Endodermal cell (in vitro differentiated cells): ENCODE results near the gene CMTM3. TPM values are rescaled to one million over a fixed set of nuclear protein-coding genes. Genes with fewer than 3 reads are reported as not detected.

Experiments
- DNase-seq: peaks from one replicate; pipeline ENCODE4 v3.0.0-alpha.2; 2017
- H3K27ac ChIP-seq: 2 replicates; pipeline ENCODE4 v1.5.1; 2013; ENCODE audit warnings: mild to moderate bottlenecking, low read depth, low read length, moderate library complexity
- H3K27me3 ChIP-seq: 2 replicates; pipeline ENCODE4 v1.6.1; 2013; ENCODE audit warnings: mild to moderate bottlenecking, low read length, moderate library complexity; ENCODE audit not compliant: insufficient read depth, control insufficient read depth, poor library complexity, severe bottlenecking
- H3K36me3 ChIP-seq: 2 replicates; pipeline ENCODE4 v1.7.0; 2013; ENCODE audit warnings: mild to moderate bottlenecking, low read length, moderate library complexity; ENCODE audit not compliant: control insufficient read depth, insufficient read depth
- H3K4me1 ChIP-seq: one replicate; pipeline ENCODE4 v1.7.0; 2013; ENCODE audit warnings: low read length; ENCODE audit not compliant: control insufficient read depth, insufficient read depth
- H3K4me3 ChIP-seq: 2 replicates; pipeline ENCODE4 v1.5.1; 2013; ENCODE audit warnings: mild to moderate bottlenecking, low read length, moderate library complexity
- H3K9ac ChIP-seq: 2 replicates; pipeline ENCODE4 v1.6.1; 2013; ENCODE audit warnings: mild to moderate bottlenecking, low read length, moderate library complexity; ENCODE audit not compliant: poor library complexity, severe bottlenecking; ENCODE audit errors: extremely low read depth
- H3K9me3 ChIP-seq: 2 replicates; pipeline ENCODE4 v1.6.1; 2013; ENCODE audit warnings: mild to moderate bottlenecking, low read length, moderate library complexity; ENCODE audit not compliant: control insufficient read depth
- H3K27ac Mint-ChIP-seq: 2 replicates; pipeline ENCODE4 v1.8.0; 2020; ENCODE audit warnings: mixed read lengths
- H3K27me3 Mint-ChIP-seq: 2 replicates; pipeline ENCODE4 v1.8.0; 2021; ENCODE audit warnings: mild to moderate bottlenecking, mixed read lengths; ENCODE audit not compliant: insufficient read depth
- H3K36me3 Mint-ChIP-seq: 2 replicates; pipeline ENCODE4 v1.8.0; 2020; ENCODE audit warnings: low read depth, mixed read lengths
- H3K4me1 Mint-ChIP-seq: 2 replicates; pipeline ENCODE4 v1.8.0; 2020; ENCODE audit warnings: mixed read lengths
- H3K4me3 Mint-ChIP-seq: 2 replicates; pipeline ENCODE4 v1.8.0; 2020; ENCODE audit warnings: mild to moderate bottlenecking, moderate library complexity, mixed read lengths
- H3K9me3 Mint-ChIP-seq: 2 replicates; pipeline ENCODE4 v1.8.0; 2020; ENCODE audit warnings: mild to moderate bottlenecking, mixed read lengths
- CTCF ChIP-seq: fragments of 200-600 bp; sonication (generic); conservative IDR thresholded peaks from 2 replicates; pipeline ENCODE4 v1.5.0; 2021; ENCODE audit warnings: antibody characterized with exemption, mild to moderate bottlenecking
- WGBS, 2 experiments: methylation state at CpG; one replicate each; pipeline versions ENCODE4 v1.1.5 to v1.1.7; 2013; ENCODE audit warnings: missing lambda C conversion rate in 2 of 2, mixed read lengths in 1 of 2; ENCODE audit not compliant: insufficient coverage in 1 of 2, insufficient read length in 1 of 2; 5-methylcytosine and 5-hydroxymethylcytosine counted together
- total RNA-seq, 2 donors: library from RNA; stranded (reverse); fragmentation: NEBNext Ultra II Directional in 1 of 2; extraction: Animal tissue kit (Norgen Biotek cat#: 25700) in 1 of 2; gene quantifications; 2 replicates in 1 of 2; 3 replicates in 1 of 2; pipeline ENCODE4 v1.2.1, GENCODE V29; 2021

Gene CMTM3
- total RNA-seq, 2 donors from 2014 or later = 44.2 to 48.5 TPM

GRCh38 chr16:66600477-66600876, 4.0 kb upstream of the CMTM3 start:
- H3K27me3 ChIP-seq = no peaks in the 10 kb centered on the region
- H3K27ac ChIP-seq = no peak overlapping the region
- 100% methylated on average over 1 of the region's 1 CpG; no CpG with 5 or more reads in 1 of the 2 experiments for WGBS, 2 experiments
- no peaks in the 10 kb centered on the region for H3K4me1 ChIP-seq
- no peak for DNase-seq
- H3K4me3 ChIP-seq = no peak overlapping the region
- no peaks in the 10 kb centered on the region for H3K9me3 Mint-ChIP-seq
- no peak overlapping the region for H3K9ac ChIP-seq
- H3K4me1 Mint-ChIP-seq = peaks cover 5% of the 10 kb centered on the region
- no peak overlapping the region for H3K27ac Mint-ChIP-seq
- no peak overlapping the region for H3K4me3 Mint-ChIP-seq
- H3K36me3 ChIP-seq = no peaks in the 10 kb centered on the region
- peaks cover 8% of the 10 kb centered on the region for H3K27me3 Mint-ChIP-seq
- H3K36me3 Mint-ChIP-seq = no peaks in the 10 kb centered on the region
- no peak for TF ChIP-seq CTCF
- H3K9me3 ChIP-seq = no peaks in the 10 kb centered on the region

- no peaks in the 10 kb centered on the region for H3K9me3 ChIP-seq
- Mint-ChIP-seq H3K4me3 (no peak overlapping the region), H3K4me1 (peaks cover 11% of the 10 kb centered on the region), H3K27me3 (peaks cover 8% of the 10 kb centered on the region), H3K27ac (no peak overlapping the region), H3K9me3 (no peaks in the 10 kb centered on the region), H3K36me3 (no peaks in the 10 kb centered on the region)
- no peak overlapping the region for H3K9ac ChIP-seq
- TF ChIP-seq CTCF = no peak
- H3K4me1 ChIP-seq = peaks cover 4% of the 10 kb centered on the region
- H3K4me3 ChIP-seq = no peak overlapping the region
- no peaks in the 10 kb centered on the region for H3K27me3 ChIP-seq
- DNase-seq = no peak
- H3K27ac ChIP-seq = no peak overlapping the region
- WGBS, 2 experiments = 88 to 91% methylated on average over 4 to 5 of the region's 5 CpGs
- H3K36me3 ChIP-seq = no peaks in the 10 kb centered on the region
Measured at GRCh38 chr16:66601471-66601870, 3.0 kb upstream of the CMTM3 start.

GRCh38 chr16:66603537-66604375, 748 bp upstream of the CMTM3 start:
- Histone ChIP-seq H3K9me3 (no peaks in the 10 kb centered on the region), H3K4me3 (peak overlapping the region; percentile 80), H3K36me3 (peaks cover 17% of the 10 kb centered on the region), H3K9ac (peak overlapping the region; percentile 44), H3K27me3 (no peaks in the 10 kb centered on the region), H3K27ac (peak overlapping the region; percentile 86), H3K4me1 (peaks cover 12% of the 10 kb centered on the region)
- no peak for DNase-seq
- Mint-ChIP-seq H3K36me3 (no peaks in the 10 kb centered on the region), H3K27ac (peak overlapping the region; percentile 89), H3K4me3 (peak overlapping the region; percentile 72), H3K9me3 (no peaks in the 10 kb centered on the region), H3K27me3 (peaks cover 8% of the 10 kb centered on the region), H3K4me1 (peaks cover 17% of the 10 kb centered on the region)
- TF ChIP-seq CTCF = no peak
- 16 to 17% methylated on average over 11 to 32 of the region's 32 CpGs for WGBS, 2 experiments
